HepG2 (cell line): ENCODE data around the gene TMPO. TPM values are rescaled to one million over a fixed set of nuclear protein-coding genes. Genes with fewer than 3 reads are reported as not detected.

ENCODE experiments used
- CEBPZ ChIP-seq: IDR thresholded peaks from 2 replicates; pipeline ENCODE4 v1.6.1; 2012; ENCODE audit warnings: low read length, improper control_type of control experiment
- HHEX ChIP-seq: IDR thresholded peaks from 2 replicates; pipeline ENCODE4 v1.6.1; 2016; ENCODE audit warnings: control low read depth
- HIC2 ChIP-seq: sonication (generic); formaldehyde crosslinking; IDR thresholded peaks from 2 replicates; pipeline ENCODE4 v1.9.0; 2022; ENCODE audit warnings: low read depth, missing genetic modification reagents
- KAT8 ChIP-seq: IDR thresholded peaks from 2 replicates; pipeline ENCODE4 v1.6.1; 2016; ENCODE audit warnings: missing genetic modification reagents, missing compliant biosample characterization
- KMT2B ChIP-seq: IDR thresholded peaks from 2 replicates; pipeline ENCODE4 v1.6.1; 2016; ENCODE audit warnings: missing genetic modification reagents, missing compliant biosample characterization
- MTF2 ChIP-seq: sonication (generic); formaldehyde crosslinking; IDR thresholded peaks from 2 replicates; pipeline ENCODE4 v1.5.0; 2020; ENCODE audit warnings: missing genetic modification reagents, borderline replicate concordance
- MYPOP ChIP-seq: sonication (generic); formaldehyde crosslinking; IDR thresholded peaks from 2 replicates; pipeline ENCODE4 v1.8.1; 2023; ENCODE audit warnings: mild to moderate bottlenecking, moderate library complexity, missing genetic modification reagents
- NONO ChIP-seq, 2 experiments: fragments of 450-650 bp in 1 of 2; sonication (generic) in 1 of 2; formaldehyde crosslinking in 1 of 2; IDR thresholded peaks in 1 of 2; conservative IDR thresholded peaks in 1 of 2; 2 replicates each; pipeline versions ENCODE4 v1.6.1 to v1.8.0; 2017 to 2022; ENCODE audit warnings: mild to moderate bottlenecking in 1 of 2, missing genetic modification reagents in 1 of 2, moderate library complexity in 1 of 2
- NR3C1 ChIP-seq: sonication (generic); formaldehyde crosslinking; IDR thresholded peaks from 2 replicates; pipeline ENCODE4 v1.4.0; 2020; ENCODE audit warnings: missing genetic modification reagents
- POGZ ChIP-seq: sonication (generic); formaldehyde crosslinking; IDR thresholded peaks from 2 replicates; pipeline ENCODE4 v1.4.0; 2020; ENCODE audit warnings: mild to moderate bottlenecking, missing genetic modification reagents
- SMARCC2 ChIP-seq: fragments of 450-650 bp; IDR thresholded peaks from 2 replicates; pipeline ENCODE4 v1.6.1; 2017; ENCODE audit warnings: antibody characterized with exemption, mild to moderate bottlenecking
- USF2 ChIP-seq, 2 experiments: sonication (generic) in 1 of 2; formaldehyde crosslinking in 1 of 2; IDR thresholded peaks; 2 replicates each; pipeline versions ENCODE4 v1.5.1 to v1.6.1; 2011 to 2020; ENCODE audit warnings: borderline replicate concordance in 1 of 2, low read depth in 1 of 2, low read length in 1 of 2, mild to moderate bottlenecking in 1 of 2, missing genetic modification reagents in 1 of 2, moderate library complexity in 1 of 2
- ZNF225 ChIP-seq: sonication (generic); formaldehyde crosslinking; IDR thresholded peaks from 2 replicates; pipeline ENCODE4 v1.4.0; 2020; ENCODE audit warnings: mild to moderate bottlenecking, missing genetic modification reagents
- ZNF274 ChIP-seq: sonication (generic); formaldehyde crosslinking; IDR thresholded peaks from 2 replicates; pipeline ENCODE4 v1.5.1; 2020; ENCODE audit warnings: mild to moderate bottlenecking, missing genetic modification reagents
- ZNF282 ChIP-seq: fragments of 450-650 bp; IDR thresholded peaks from 2 replicates; pipeline ENCODE4 v1.6.1; 2018; ENCODE audit not compliant: partially characterized antibody
- ZNF333 ChIP-seq: sonication (generic); formaldehyde crosslinking; IDR thresholded peaks from 2 replicates; pipeline ENCODE4 v1.4.0; 2020; ENCODE audit warnings: mild to moderate bottlenecking, missing genetic modification reagents, borderline replicate concordance
- ZNF556 ChIP-seq: sonication (generic); formaldehyde crosslinking; IDR thresholded peaks from 2 replicates; pipeline ENCODE4 v1.4.0; 2020; ENCODE audit warnings: mild to moderate bottlenecking, missing genetic modification reagents, borderline replicate concordance
- ZNF570 ChIP-seq: sonication (generic); formaldehyde crosslinking; IDR thresholded peaks from 2 replicates; pipeline ENCODE4 v1.4.0; 2020; ENCODE audit warnings: mild to moderate bottlenecking, missing genetic modification reagents, borderline replicate concordance
- polyA plus RNA-seq, 8 experiments: library from polyadenylated mRNA; depleted of rRNA in 3 of 8; stranded (reverse) in 7 of 8; unstranded in 1 of 8; fragments of >200 nt; fragmentation: Illumina TruSeq in 4 of 8; extraction: Trizol in 4 of 8; gene quantifications; 2 replicates each; pipeline versions ENCODE4 v1.2.1 to v1.2.3, GENCODE V29; 2011 to 2016; ENCODE audit warnings: low read depth in 4 of 8, missing spikeins in 1 of 8, mixed read lengths in 1 of 8; ENCODE audit not compliant: insufficient read depth in 1 of 8
- total RNA-seq, 5 experiments: library from RNA; depleted of rRNA; stranded (reverse); fragments of >200 nt; fragmentation: Illumina TruSeq; extraction: Trizol; gene quantifications; 2 replicates each; pipeline ENCODE4 v1.2.3, GENCODE V29; 2016; ENCODE audit warnings: low read depth in 1 of 5

Gene TMPO
- total and polyA plus RNA-seq, 2 of the 13 experiments (the other 11 are each of a cell fraction or from before 2014, with no cell fraction given) = 24.2 to 167 TPM

- TF ChIP-seq CEBPZ (no peak), NR3C1 (CRISPR knock-in tag) (no peak), ZNF570 (CRISPR knock-in tag) (no peak), NONO (IDR thresholded peaks at IDR 0.05) (no peak), NONO (CRISPR knock-in tag; conservative IDR thresholded peaks at IDR 0.05) (no peak; the same call in none of the 2 replicates), ZNF556 (CRISPR knock-in tag) (no peak; the same call in 1 of the 2 replicates), MTF2 (no peak; the same call in 1 of the 2 replicates), SMARCC2 (no peak), KAT8 (CRISPR knock-in tag) (peak; percentile 72), ZNF282 (no peak), ZNF333 (CRISPR knock-in tag) (peak; percentile 91; the same call in 1 of the 2 replicates), USF2 (IDR thresholded peaks at IDR 0.05; ENCODE audit: low read depth, low read length) (no peak), USF2 (CRISPR knock-in tag; IDR thresholded peaks at IDR 0.05; ENCODE audit: borderline replicate concordance) (no peak; the same call in 1 of the 2 replicates), KMT2B (CRISPR knock-in tag) (peak; percentile 94), HHEX (peak; percentile 33; the same call in 1 of the 2 replicates), HIC2 (CRISPR knock-in tag) (0 out of 2 replicates have a peak, but pooled peaks have one; percentile 25), ZNF225 (CRISPR knock-in tag) (no peak), POGZ (CRISPR knock-in tag) (no peak; the same call in none of the 2 replicates), ZNF274 (CRISPR knock-in tag) (peak; percentile 40; the same call in 1 of the 2 replicates), MYPOP (CRISPR knock-in tag) (peak; percentile 50)
Measured at GRCh38 chr12:98515287-98516110, at the start of gene TMPO (continued).
